PC-9 (cell line): Measurements from ENCODE around the gene FBXL12. TPM values are rescaled to one million over a fixed set of nuclear protein-coding genes. Genes with fewer than 3 reads are reported as not detected.
"Not testable (repeated sequence)": the region's sequence is repeated elsewhere in the genome, so short reads cannot be mapped to it uniquely, and the experiment has no call there.

ENCODE experiments used
- BruUV-seq: library from RNA; stranded (reverse); fragments of 400-500 nt; replicated peaks from 2 replicates; lab custom pipeline; 2021; lab: Mats Ljungman, UMichigan
- CTCF ChIA-PET: fragments of 300-600 bp; sonication (Branson Sonifier 250); formaldehyde crosslinking; loops from one replicate; lab custom pipeline; 2022; ENCODE audit warnings: antibody characterized with exemption; lab: Charles Lee
- POLR2A ChIA-PET: fragments of 300-600 bp; sonication (Branson Sonifier 250); formaldehyde crosslinking; loops from one replicate; lab custom pipeline; 2022; ENCODE audit warnings: antibody characterized with exemption; ENCODE audit not compliant: unreplicated experiment; lab: Charles Lee
- DNase-seq, 2 experiments: peaks; one replicate each; pipeline versions ENCODE4 v3.0.0 to v3.0.0-alpha.2; 2015 to 2022; ENCODE audit warnings: mixed read lengths in 1 of 2
- H2AFZ ChIP-seq: fragments of 200-600 bp; sonication (generic); 2 replicates; pipeline ENCODE4 v1.8.1; 2017; ENCODE audit warnings: antibody characterized with exemption
- H3F3A ChIP-seq: fragments of 200-600 bp; sonication (generic); 2 replicates; pipeline ENCODE4 v1.8.1; 2017; ENCODE audit warnings: antibody characterized with exemption, mild to moderate bottlenecking, low read depth; ENCODE audit not compliant: insufficient read depth
- H3K27ac ChIP-seq: fragments of 200-600 bp; sonication (generic); 2 replicates; pipeline ENCODE4 v1.6.1; 2016; ENCODE audit warnings: mixed run types
- H3K27me3 ChIP-seq: fragments of 200-600 bp; sonication (generic); 2 replicates; pipeline ENCODE4 v1.6.1; 2016; ENCODE audit warnings: low read depth, mixed run types; ENCODE audit not compliant: insufficient read depth
- H3K36me3 ChIP-seq: fragments of 200-600 bp; sonication (generic); 2 replicates; pipeline ENCODE4 v1.6.1; 2016; ENCODE audit warnings: low read depth, mixed run types
- H3K4me1 ChIP-seq: fragments of 200-600 bp; sonication (generic); replicated peaks from 2 replicates; pipeline ENCODE4 v1.6.1; 2016; ENCODE audit warnings: mixed run types; ENCODE audit not compliant: insufficient read depth
- H3K4me2 ChIP-seq: fragments of 200-600 bp; sonication (generic); 2 replicates; pipeline ENCODE4 v1.6.1; 2017; ENCODE audit warnings: mixed run types
- H3K4me3 ChIP-seq: fragments of 200-600 bp; sonication (generic); 2 replicates; pipeline ENCODE4 v1.6.1; 2016; ENCODE audit warnings: mixed run types
- H3K79me2 ChIP-seq: fragments of 200-600 bp; sonication (generic); 2 replicates; pipeline ENCODE4 v1.6.1; 2017; ENCODE audit warnings: low read depth, mixed run types
- H3K9me2 ChIP-seq: fragments of 200-600 bp; sonication (generic); 2 replicates; pipeline ENCODE4 v1.8.1; 2017; ENCODE audit warnings: mild to moderate bottlenecking; ENCODE audit not compliant: insufficient read depth
- H3K9me3 ChIP-seq: fragments of 200-600 bp; sonication (generic); 2 replicates; pipeline ENCODE4 v1.8.1; 2016; ENCODE audit warnings: low read depth; ENCODE audit not compliant: insufficient read depth
- H4K20me1 ChIP-seq: fragments of 200-600 bp; sonication (generic); 2 replicates; pipeline ENCODE4 v1.8.1; 2017; ENCODE audit not compliant: insufficient read depth
- EZH2 ChIP-seq: fragments of 200-600 bp; sonication (generic); IDR thresholded peaks from 2 replicates; pipeline ENCODE4 v1.8.0; 2017; ENCODE audit warnings: antibody characterized with exemption, low read depth
- intact Hi-C: fragments of 100-400 bp; cut with micrococcal nuclease; formaldehyde crosslinking; loops from one replicate; pipeline ENCODE4 v1.10.0; 2022; ENCODE audit not compliant: unreplicated experiment
- total RNA-seq: library from RNA; stranded (reverse); gene quantifications from 2 replicates; pipeline ENCODE4 v1.2.3, GENCODE V29; 2021
- TF ChIP-seq, protein P1 (sequence below): fragments of 200-600 bp; sonication (generic); conservative IDR thresholded peaks from 2 replicates; pipeline ENCODE4 v1.6.1; 2017; ENCODE audit warnings: mixed run types, antibody characterized with exemption, mild to moderate bottlenecking, moderate library complexity

Gene FBXL12
- total RNA-seq, 1 experiment from 2014 or later, result 30.7 TPM

DNA sequence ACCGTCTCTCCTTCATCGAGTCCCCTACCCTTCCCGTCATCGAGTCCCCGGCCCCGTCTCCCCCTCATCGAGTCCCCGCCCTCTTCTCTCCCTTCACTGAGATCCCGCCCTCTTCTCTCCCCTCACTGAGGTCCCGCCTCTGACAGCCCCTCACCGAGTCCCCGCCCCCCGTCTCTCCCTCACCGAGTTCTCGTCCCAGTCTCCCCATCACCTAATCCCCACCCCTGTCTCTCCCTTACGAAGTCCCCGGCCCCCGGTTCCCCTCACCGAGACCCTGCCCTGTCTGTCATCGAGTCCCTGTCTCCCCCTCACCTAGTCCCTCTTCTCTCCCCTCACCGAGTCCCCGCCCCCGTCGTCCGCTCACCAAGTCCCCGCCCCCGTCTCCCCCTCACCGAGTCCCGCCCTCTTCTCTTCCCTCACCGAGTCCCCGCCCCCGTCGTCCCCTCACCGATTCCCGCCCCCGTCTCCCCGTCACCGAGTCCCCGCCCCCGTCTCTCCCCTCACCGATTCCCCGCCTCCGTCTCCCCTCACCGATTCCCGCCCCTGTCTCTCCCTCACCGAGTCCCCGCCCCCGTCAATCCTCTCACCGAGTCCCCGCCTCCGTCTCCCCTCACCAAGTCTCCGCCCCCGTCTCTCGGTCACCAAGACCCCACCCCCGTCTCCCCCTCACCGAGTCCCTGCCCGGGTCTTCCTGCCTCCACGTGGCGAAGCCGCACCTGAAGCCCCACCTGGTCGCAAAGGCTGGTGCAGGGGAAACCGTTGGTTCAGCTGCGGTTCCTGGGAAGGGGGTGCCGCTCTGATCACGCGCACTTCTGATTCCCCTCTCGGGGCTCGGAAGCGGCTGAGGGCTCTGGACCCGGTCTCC, 26.4 kb downstream of the FBXL12 start:
- no peaks in the 10 kb centered on the region for H4K20me1 ChIP-seq
- peaks cover 25% of the 10 kb centered on the region for H3K4me1 ChIP-seq
- H2AFZ ChIP-seq, result peak overlapping the region; percentile 68; the same call in 1 of the 2 replicates

DNA sequence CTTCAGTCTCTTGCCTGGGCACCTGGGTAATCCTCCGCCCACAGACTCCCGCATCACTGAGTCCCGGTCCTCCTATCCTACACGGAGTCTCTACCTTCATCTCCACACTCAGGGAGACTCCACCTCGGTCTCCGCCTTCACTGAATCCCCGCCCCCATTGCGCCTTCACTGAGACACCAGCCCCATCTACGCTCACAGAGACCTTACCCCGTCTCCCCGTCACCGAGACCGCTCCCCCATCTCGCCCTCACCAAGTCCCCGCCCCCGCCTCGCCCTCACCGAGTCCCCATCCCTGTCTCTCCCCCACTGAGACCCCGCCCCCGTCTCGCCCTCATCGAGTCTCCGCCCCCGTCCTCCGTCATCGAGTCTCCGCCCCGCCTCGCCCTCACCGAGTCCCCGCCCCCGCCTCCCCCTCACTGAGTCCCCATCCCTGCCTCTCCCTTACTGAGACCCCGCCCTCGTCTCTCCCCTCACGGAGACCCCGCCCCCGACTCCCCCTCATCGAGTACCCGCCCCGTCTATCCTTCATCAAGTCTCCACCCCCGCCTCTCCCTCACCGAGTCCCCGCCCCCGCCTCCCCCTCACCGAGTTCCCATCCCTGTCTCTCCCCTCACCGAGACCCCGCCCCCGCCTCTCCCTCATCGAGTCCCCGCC, 27.2 kb downstream of the FBXL12 start:
- Histone ChIP-seq H3K79me2 (no peaks in the 10 kb centered on the region), H3K27ac (no peak overlapping the region), H3K36me3 (no peaks in the 10 kb centered on the region), H3K4me2 (peak overlapping the region; percentile 75), H3F3A (peaks cover 25% of the 10 kb centered on the region; the same call in 1 of the 2 replicates), H3K27me3 (no peaks in the 10 kb centered on the region), H3K9me2 (no peaks in the 10 kb centered on the region), H3K4me3 (peak overlapping the region; percentile 64), H2AFZ (peak overlapping the region; percentile 68), H3K9me3 (0 out of 2 replicates have a peak, but pooled peaks cover 3% of the 10 kb centered on the region), H3K4me1 (peaks cover 20% of the 10 kb centered on the region), H4K20me1 (no peaks in the 10 kb centered on the region)
- peak; percentile 86 to 92 for DNase-seq
- ChIA-PET CTCF (interaction anchor here (0.6 kb wide), 1 partner anchor 637 kb away, joined by 3 read pairs; no protein-coding TSS in a partner anchor), POLR2A (no interaction called here)
- no TSS peak for BruUV-seq
- intact Hi-C loops, result loop anchor here (1.0 to 10.0 kb wide), 3 partner anchors 28 to 584 kb away; partner anchors contain the start of gene FBXL12
- TF ChIP-seq EZH2, result no peak
- TF ChIP-seq, protein P1, sequence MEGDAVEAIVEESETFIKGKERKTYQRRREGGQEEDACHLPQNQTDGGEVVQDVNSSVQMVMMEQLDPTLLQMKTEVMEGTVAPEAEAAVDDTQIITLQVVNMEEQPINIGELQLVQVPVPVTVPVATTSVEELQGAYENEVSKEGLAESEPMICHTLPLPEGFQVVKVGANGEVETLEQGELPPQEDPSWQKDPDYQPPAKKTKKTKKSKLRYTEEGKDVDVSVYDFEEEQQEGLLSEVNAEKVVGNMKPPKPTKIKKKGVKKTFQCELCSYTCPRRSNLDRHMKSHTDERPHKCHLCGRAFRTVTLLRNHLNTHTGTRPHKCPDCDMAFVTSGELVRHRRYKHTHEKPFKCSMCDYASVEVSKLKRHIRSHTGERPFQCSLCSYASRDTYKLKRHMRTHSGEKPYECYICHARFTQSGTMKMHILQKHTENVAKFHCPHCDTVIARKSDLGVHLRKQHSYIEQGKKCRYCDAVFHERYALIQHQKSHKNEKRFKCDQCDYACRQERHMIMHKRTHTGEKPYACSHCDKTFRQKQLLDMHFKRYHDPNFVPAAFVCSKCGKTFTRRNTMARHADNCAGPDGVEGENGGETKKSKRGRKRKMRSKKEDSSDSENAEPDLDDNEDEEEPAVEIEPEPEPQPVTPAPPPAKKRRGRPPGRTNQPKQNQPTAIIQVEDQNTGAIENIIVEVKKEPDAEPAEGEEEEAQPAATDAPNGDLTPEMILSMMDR, result no peak

More for the DNA sequence above, 26.4 kb downstream of the FBXL12 start:
- Histone ChIP-seq H3K79me2 (no peaks in the 10 kb centered on the region), H3K36me3 (no peaks in the 10 kb centered on the region), H3F3A (peaks cover 31% of the 10 kb centered on the region; the same call in 1 of the 2 replicates), H3K4me2 (peak overlapping the region; percentile 75), H3K27ac (no peak overlapping the region), H3K27me3 (no peaks in the 10 kb centered on the region), H3K9me2 (no peaks in the 10 kb centered on the region), H3K9me3 (0 out of 2 replicates have a peak, but pooled peaks cover 3% of the 10 kb centered on the region), H3K4me3 (peak overlapping the region; percentile 64)
- ChIA-PET CTCF (no interaction called here), POLR2A (no interaction called here)
- intact Hi-C loops, result loop anchor here (1.0 to 10.0 kb wide), 3 partner anchors 27 to 585 kb away; partner anchors contain the start of gene FBXL12
- no peak for TF ChIP-seq EZH2
- TF ChIP-seq, protein P1, result no peak
- no TSS peak for BruUV-seq
- DNase-seq, result peak; percentile 73 to 81

DNA sequence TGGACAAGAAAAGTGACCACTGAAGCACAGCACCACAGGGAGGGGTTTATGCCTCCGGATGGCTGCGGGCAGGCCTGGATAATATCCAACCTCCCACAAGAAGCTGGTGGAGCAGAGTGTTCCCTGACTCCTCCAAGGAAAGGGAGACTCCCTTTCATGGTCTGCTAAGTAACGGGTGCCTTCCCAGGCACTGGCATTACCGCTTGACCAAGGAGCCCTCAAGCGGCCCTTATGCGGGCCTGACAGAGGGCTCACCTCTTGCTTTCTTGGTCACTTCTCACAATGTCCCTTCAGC, 27.9 kb downstream of the FBXL12 start:
- H4K20me1 ChIP-seq, BruUV-seq, H3K27me3 ChIP-seq, DNase-seq, POLR2A ChIA-PET, H3K9me3 ChIP-seq, H3K36me3 ChIP-seq, H3K27ac ChIP-seq, H3K9me2 ChIP-seq, H3K79me2 ChIP-seq: not testable (repeated sequence)
- CTCF ChIA-PET, result interaction anchor here (0.6 kb wide), 1 partner anchor 637 kb away, joined by 3 read pairs; no protein-coding TSS in a partner anchor
- H2AFZ ChIP-seq, result peak overlapping the region; percentile 60; the same call in 1 of the 2 replicates
- H3K4me2 ChIP-seq, result peak overlapping the region; percentile 65
- intact Hi-C loops, result loop anchor here (5.0 to 10.0 kb wide), 2 partner anchors 476 to 584 kb away; no protein-coding TSS in a partner anchor
- peak overlapping the region; percentile 51 for H3K4me3 ChIP-seq
- H3K4me1 ChIP-seq, result peaks cover 18% of the 10 kb centered on the region
- peaks cover 27% of the 10 kb centered on the region; the same call in 1 of the 2 replicates for H3F3A ChIP-seq

DNA sequence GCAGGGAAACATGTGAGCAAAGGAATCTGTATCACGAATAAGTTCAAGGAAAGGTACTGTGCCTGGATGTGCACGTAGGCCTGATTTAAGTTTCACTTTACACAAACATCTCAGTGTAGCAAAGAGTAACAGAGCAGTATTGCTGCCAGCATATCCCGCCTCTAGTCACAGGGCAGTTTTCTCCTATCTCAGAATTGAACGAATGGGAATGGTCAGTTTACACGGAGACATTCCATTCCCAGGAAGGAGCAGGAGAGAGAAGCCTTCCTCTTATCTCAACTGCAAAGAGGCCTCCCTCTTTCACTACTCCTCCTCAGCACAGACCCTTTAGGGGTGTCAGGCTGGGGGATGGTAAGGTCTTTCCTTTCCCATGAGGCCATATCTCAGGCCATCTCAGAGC, 29.3 kb downstream of the FBXL12 start:
- H3K36me3 ChIP-seq, H3K27ac ChIP-seq, H4K20me1 ChIP-seq, H3K27me3 ChIP-seq, POLR2A ChIA-PET, DNase-seq, H3K79me2 ChIP-seq, H3K9me3 ChIP-seq, H3K4me2 ChIP-seq, H3K9me2 ChIP-seq, H2AFZ ChIP-seq, BruUV-seq, intact Hi-C loops, H3K4me3 ChIP-seq: not testable (repeated sequence)
- CTCF ChIA-PET, result interaction anchor here (0.6 kb wide), 1 partner anchor 13 kb away, joined by 6 read pairs; no protein-coding TSS in a partner anchor
- peaks cover 21% of the 10 kb centered on the region for H3K4me1 ChIP-seq
- peaks cover 30% of the 10 kb centered on the region; the same call in 1 of the 2 replicates for H3F3A ChIP-seq
